Measurements from ENCODE around the gene LRBA. TPM values are rescaled to one million over a fixed set of nuclear protein-coding genes. Genes with fewer than 3 reads are reported as not detected.

The LRBA gene
- total RNA-seq, 1 experiment from 2014 or later, result 69.1 TPM

- TF ChIP-seq GRHL2 (CRISPR knock-in tag; IDR thresholded peaks at IDR 0.05; ENCODE audit: insufficient replicate concordance, severe bottlenecking) (no peak), E2F5 (CRISPR knock-in tag; IDR thresholded peaks at IDR 0.05) (no peak), MYBL2 (CRISPR knock-in tag; IDR thresholded peaks at IDR 0.05) (no peak), ESRRA (CRISPR knock-in tag; IDR thresholded peaks at IDR 0.05; ENCODE audit: borderline replicate concordance) (no peak), NR2C2 (CRISPR knock-in tag; IDR thresholded peaks at IDR 0.05) (no peak)
Observed at GRCh38 chr4:150828159-150828558, 186.9 kb downstream of the LRBA start (continued).

DNA sequence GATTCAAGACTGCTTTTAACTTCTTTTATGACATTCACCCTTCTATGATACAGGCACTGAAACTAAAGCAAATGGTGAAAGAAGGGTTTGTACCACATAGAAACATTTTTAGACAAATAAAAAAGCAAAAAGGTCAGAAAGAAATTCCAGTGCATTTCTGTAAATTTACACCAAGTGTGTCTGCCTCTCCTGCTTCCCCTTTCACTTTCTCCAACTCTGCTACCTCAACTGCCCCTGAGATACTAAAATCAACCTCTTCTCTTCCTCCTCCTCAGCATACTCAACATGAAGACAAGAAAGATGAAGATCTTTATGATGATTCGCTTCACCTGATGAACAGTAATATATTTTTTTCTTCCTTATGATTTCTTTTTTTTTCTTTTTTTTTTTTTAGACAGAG, 187.9 kb downstream of the LRBA start:
- ChIA-PET CTCF (no interaction called here), POLR2A (no interaction called here)
- Mint-ChIP-seq H3K27me3 (ENCODE audit: low read depth) (no peaks in the 10 kb centered on the region), H3K4me1 (no peaks in the 10 kb centered on the region), H3K36me3 (peaks cover 33% of the 10 kb centered on the region), H3K9me3 (no peaks in the 10 kb centered on the region), H3K4me3 (no peak overlapping the region), H3K27ac (no peak overlapping the region)
- DNase-seq (ENCODE audit: low spot score) (no peak), ATAC-seq (no peak)
- no peak for TF ChIP-seq FOXJ3 (CRISPR knock-in tag; IDR thresholded peaks at IDR 0.05; ENCODE audit: borderline replicate concordance)
- TF ChIP-seq, protein P1, sequence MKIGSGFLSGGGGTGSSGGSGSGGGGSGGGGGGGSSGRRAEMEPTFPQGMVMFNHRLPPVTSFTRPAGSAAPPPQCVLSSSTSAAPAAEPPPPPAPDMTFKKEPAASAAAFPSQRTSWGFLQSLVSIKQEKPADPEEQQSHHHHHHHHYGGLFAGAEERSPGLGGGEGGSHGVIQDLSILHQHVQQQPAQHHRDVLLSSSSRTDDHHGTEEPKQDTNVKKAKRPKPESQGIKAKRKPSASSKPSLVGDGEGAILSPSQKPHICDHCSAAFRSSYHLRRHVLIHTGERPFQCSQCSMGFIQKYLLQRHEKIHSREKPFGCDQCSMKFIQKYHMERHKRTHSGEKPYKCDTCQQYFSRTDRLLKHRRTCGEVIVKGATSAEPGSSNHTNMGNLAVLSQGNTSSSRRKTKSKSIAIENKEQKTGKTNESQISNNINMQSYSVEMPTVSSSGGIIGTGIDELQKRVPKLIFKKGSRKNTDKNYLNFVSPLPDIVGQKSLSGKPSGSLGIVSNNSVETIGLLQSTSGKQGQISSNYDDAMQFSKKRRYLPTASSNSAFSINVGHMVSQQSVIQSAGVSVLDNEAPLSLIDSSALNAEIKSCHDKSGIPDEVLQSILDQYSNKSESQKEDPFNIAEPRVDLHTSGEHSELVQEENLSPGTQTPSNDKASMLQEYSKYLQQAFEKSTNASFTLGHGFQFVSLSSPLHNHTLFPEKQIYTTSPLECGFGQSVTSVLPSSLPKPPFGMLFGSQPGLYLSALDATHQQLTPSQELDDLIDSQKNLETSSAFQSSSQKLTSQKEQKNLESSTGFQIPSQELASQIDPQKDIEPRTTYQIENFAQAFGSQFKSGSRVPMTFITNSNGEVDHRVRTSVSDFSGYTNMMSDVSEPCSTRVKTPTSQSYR (CRISPR knock-in tag; IDR thresholded peaks at IDR 0.05), result no peak
- TF ChIP-seq, protein P2, sequence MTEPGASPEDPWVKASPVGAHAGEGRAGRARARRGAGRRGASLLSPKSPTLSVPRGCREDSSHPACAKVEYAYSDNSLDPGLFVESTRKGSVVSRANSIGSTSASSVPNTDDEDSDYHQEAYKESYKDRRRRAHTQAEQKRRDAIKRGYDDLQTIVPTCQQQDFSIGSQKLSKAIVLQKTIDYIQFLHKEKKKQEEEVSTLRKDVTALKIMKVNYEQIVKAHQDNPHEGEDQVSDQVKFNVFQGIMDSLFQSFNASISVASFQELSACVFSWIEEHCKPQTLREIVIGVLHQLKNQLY (CRISPR knock-in tag; IDR thresholded peaks at IDR 0.05), result no peak
- TF ChIP-seq STAT6 (CRISPR knock-in tag; conservative IDR thresholded peaks at IDR 0.05; ENCODE audit: low read depth), result no peak
- TF ChIP-seq CREB1 (CRISPR knock-in tag; IDR thresholded peaks at IDR 0.05), result no peak
- TF ChIP-seq E2F1 (CRISPR knock-in tag; IDR thresholded peaks at IDR 0.05), result no peak
- TF ChIP-seq GRHL2 (CRISPR knock-in tag; IDR thresholded peaks at IDR 0.05; ENCODE audit: insufficient replicate concordance, severe bottlenecking), result no peak
- no peak for TF ChIP-seq TCF7 (CRISPR knock-in tag; IDR thresholded peaks at IDR 0.05; ENCODE audit: low read depth)
- TF ChIP-seq, protein P3, sequence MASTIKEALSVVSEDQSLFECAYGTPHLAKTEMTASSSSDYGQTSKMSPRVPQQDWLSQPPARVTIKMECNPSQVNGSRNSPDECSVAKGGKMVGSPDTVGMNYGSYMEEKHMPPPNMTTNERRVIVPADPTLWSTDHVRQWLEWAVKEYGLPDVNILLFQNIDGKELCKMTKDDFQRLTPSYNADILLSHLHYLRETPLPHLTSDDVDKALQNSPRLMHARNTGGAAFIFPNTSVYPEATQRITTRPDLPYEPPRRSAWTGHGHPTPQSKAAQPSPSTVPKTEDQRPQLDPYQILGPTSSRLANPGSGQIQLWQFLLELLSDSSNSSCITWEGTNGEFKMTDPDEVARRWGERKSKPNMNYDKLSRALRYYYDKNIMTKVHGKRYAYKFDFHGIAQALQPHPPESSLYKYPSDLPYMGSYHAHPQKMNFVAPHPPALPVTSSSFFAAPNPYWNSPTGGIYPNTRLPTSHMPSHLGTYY (CRISPR knock-in tag; IDR thresholded peaks at IDR 0.05), result no peak
- TF ChIP-seq ATF3 (CRISPR knock-in tag; conservative IDR thresholded peaks at IDR 0.05), result no peak
- TF ChIP-seq ATF2 (CRISPR knock-in tag; IDR thresholded peaks at IDR 0.05; ENCODE audit: borderline replicate concordance, low read depth), result no peak
- TF ChIP-seq FOXK1 (CRISPR knock-in tag; IDR thresholded peaks at IDR 0.05), result no peak
- TF ChIP-seq FOXP1 (CRISPR knock-in tag; IDR thresholded peaks at IDR 0.05; ENCODE audit: borderline replicate concordance), result no peak
